Measurements from ENCODE around the gene GLIS2.

GLIS2 gene

GRCh38 chr16:4354512-4355409 is 38.9 kb downstream of the GLIS2 start:
- no peak for DNase-seq

DNA sequence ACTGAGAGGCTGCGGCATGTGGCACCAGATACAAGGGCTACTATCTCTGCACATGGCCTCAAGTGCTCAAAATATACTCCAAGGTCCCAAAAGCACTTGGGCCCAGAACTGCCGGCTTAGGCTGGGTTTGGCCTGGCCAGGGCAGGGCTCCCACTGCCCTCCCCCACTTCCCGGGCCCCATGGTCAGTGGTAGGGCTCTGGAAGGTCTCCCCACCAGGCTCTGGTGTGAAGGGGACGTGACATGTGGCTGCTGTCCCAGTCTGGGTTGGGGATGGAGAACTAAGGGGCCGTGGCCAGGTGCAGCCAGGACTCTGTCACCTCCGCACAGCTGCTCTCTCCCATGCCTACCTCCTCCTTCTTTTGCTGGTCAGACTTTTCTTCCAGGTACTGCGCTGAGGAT is 41.0 kb downstream of the GLIS2 start:
- DNase-seq: no peak

DNA sequence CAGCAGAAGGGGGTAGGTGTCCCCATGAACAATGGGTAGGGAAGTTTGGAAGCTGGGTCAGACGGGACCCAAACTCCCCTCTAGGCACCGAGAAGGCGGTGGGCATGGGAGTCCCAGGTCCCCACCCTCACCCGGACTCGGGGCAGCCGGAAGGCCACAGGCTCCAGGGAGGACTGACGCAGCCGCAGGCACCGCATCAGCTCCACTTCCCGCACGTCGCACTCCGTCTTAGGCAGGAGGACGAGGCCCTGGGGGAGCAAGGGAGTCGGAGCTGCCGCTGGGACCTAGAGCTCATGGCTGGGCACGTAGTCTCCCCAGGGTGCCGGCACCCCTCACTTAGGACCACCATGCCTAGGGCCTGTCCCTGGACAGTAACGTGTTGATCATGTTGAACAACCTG is 42.4 kb downstream of the GLIS2 start:
- DNase-seq: no peak

GRCh38 chr16:4358831-4359561 is 43.1 kb downstream of the GLIS2 start:
- no peak for DNase-seq

DNA sequence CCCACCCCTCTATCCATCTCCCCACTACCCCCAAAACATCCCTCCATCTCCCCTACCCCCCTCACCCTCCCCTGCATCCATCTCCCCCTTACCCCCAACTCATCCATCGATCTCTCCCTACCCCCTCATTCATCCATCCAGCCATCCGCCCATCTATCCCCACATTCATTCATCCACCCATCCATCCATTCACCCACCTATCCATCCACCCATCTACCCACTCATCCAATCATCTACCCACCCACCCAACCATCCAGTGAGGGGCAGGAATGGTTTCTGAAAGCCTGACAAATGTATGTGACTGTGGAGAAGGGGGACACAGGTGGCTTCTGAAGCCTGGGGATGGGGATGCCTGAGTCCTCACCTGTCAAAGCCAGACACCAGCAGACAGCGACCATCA is 44.0 kb downstream of the GLIS2 start:
- no peak for DNase-seq

DNA sequence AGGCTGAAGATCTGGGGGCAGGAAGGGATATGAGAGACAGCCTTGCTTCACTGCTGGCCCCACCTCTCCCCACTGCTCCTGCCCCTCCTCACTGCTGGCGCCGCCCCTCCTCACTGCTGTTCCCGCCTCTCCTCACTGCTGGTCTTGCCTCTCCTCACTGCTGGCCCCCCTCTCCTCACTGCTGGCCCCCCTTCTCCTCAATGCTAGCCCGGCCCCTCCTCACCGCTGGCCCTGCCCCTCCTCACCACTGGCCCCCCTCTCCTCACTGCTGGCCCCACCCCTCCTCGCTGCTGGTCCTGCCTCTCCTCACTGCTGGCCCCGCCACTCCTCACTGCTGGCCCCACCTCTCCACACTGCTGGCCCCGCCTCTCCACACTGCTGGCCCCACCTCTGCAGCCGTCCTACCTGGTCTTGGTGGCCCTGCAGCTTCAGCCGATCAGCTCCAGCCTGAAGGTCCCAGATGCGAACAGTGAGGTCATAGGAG is 44.7 kb downstream of the GLIS2 start:
- DNase-seq: no peak

GRCh38 chr16:4361033-4361943 is 45.4 kb downstream of the GLIS2 start:
- no peak for DNase-seq

GRCh38 chr16:4361944-4362311 is 46.1 kb downstream of the GLIS2 start:
- DNase-seq: no peak

DNA sequence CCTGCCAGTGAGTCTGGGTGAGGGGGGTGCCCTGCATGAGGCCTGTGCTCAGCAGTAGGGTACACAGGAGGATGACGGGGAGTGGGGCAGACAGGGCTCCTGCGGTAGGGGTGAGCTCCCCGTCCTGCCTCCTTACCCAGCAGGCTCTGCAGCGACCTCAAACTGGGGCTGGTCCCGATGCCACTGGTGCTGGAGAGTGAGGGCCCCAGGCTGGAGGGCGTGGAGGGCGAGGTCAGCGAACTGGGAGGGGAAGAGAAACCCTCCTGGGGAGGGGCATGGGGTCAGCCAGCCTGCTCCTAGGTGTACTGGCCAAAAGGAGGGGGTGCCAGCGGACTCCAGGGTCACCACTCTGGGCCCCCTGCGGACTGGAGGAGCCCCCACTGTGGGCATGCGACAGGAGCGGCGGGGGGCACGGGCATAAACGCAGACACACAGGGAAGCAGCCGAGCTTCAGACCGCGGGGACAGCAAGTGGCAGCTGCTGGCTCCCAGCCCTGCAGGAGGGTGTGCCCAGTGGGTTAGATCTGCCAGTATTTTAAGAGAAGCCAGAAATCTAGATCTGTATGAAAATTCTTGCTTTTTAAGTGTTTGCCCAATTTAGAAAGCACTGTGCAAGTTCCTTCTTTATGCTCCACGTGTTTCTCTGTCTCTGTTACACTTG is 46.7 kb downstream of the GLIS2 start:
- DNase-seq: no peak

GRCh38 chr16:4364196-4365013 is 48.5 kb downstream of the GLIS2 start:
- DNase-seq: no peak

DNA sequence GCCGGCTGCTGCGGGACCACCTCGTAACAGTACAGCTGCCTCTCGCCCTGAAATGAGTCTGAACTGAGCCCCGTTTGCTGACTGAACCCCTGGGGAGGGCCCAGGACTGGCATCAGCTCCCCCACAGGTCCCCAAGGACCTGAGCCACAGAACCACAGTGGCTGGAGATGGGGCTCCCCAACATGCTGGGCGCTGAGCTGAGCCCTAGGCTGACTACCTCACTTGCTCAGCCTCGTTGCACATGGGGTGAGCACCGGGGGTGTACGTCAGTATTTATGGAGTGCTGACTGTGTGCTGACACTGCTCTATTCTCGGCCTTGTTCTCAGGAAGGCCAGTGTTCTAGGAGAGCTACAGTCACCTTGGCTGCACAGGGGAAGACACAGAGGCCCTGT is 49.1 kb downstream of the GLIS2 start:
- DNase-seq: no peak

DNA sequence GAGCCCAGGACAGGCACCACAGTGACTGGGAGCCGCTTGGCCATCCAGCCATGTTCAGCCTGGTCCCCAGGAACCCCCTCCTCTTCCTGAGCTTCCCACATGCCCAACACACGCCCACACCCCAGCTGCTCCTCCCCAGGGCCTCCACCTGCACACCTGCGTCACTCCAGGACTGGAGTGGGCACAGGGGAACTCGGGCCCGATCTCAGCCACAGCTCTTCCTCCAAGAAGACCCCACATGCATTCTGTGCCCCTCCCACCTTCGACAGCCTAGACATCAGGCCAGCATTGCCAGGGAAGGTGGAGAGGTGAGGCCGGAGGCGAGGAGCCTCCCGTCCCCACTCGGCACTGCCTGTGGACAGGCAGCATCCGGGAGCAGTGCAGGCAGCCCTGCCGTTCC is 49.7 kb downstream of the GLIS2 start:
- no peak for DNase-seq

DNA sequence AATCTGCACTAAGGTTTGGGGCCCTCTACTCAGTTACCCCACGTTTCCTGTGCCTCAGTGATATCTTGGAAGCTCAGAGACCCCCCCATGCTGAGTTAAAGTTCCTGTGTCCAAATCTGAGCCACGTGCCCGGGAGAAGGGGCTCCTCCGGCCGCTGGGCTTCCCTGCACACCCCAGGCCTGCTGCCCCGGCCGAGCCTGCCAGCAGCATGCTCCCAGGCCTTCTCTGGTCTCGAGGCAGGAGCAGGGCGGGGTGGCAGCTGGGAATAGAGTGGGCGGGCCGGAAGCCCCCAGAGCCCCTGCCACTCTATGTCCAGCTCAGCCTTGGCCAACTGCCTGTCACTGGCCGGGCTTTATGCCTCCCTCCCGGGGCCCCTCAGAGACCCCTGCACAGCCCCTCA is 50.1 kb downstream of the GLIS2 start:
- no peak for DNase-seq

DNA sequence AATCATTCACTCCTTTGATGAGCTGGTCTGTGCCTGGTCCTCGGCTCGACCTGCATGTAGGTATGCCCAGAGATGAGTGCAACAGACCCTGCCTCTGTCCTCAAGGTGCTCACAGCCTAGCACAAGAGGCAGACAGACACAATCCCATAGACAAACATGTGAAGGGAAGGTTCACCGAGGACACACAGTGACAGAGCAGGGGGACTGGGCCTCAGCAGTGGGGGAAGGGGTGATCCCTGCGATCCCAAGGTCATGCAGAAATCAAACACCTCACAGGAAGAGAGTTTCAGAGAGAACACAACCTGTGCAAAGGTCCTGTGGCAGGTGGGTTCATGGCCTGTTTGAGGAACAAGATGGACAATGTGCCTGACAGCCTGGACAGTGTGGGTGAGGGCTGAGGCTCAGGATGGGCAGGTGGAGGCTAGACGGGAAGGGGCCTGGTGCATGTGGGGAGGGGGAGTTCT is 51.6 kb downstream of the GLIS2 start:
- DNase-seq: no peak

GRCh38 chr16:4369007-4369733 is 53.3 kb downstream of the GLIS2 start:
- DNase-seq: no peak

DNA sequence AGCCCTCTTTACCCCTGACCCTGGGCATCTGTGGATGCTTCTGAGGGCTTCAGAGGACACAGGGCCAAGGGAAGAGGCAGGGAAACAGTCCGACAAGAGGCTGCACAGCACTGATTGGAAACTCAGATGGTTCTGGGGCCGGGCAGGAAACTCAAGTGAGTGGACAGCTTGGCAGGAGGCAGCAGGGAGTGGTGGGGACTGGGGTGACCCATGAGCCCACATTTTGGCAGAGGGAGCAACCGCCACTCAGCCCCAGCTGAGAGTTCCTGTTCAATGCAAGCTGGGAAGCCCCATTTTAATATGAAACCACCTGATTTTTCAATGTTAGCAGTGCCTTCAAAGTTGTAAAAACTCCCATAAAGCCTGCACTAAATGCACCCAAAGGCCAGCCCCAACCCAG is 54.3 kb downstream of the GLIS2 start:
- DNase-seq: no peak

DNA sequence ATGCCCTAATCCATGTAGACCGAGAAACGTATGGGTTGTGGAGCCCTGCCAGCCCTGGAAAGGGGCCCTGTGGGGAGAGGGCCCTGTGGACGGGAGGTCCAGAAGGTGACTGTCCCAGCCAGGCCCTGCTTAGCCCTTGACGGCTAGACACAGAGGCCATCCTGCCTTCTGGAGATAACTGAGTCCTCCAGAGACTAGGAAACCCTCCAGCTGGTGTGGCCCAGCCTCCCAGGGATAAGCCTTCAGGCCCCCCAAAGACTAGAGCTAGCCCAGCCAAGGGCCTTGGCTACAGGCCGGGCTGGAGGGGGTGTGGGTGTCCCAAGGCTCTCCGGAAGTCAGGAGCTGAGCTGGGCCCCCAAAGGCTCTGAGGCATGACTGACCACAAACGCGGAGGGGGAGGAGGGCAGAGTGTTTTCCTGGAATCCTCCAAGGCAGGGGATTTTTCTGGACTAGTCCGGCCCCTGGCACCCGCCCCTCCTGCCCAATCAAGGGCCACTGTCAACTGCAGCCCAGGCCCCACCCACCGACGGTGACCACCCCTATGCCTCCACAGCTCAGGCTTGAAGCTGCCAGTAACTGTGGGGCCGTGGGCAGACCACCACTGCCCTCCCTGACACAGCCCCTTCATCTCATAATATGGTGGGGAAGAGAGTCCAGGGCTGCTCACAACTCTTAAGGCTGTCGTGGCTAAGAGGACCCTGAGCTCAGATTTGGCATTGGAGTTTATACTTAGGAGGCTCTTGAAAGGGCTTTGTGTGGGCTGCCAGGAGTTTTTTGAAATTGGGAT is 54.9 kb downstream of the GLIS2 start:
- no peak for DNase-seq

DNA sequence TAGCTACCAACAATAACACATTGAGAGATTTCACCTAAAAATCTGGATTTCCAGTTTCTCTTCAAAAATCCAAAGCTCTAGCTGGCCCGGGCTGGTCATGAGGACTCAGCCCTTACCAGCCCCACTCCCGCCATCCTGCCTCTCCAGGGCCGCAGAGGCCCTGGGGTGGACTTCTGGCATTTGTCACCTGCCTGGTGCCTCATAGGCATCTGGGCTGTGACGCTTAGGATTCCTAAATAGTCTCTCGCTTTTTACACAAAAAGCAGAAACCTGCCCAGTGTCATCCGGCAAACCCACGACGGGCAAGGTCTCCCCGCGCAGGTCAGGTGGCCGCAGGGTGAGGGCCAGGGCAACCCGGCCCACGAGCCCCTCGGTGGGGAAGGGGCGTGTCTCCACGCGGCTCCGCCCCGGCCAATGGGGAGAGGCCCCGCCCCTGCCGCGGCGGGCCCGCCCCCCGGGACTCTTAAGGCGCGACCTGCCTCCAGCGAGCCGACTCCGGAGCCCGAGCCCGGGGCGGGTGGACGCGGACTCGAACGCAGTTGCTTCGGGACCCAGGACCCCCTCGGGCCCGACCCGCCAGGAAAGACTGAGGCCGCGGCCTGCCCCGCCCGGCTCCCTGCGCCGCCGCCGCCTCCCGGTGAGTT is 55.6 kb downstream of the GLIS2 start, which contains the start of gene VASN:
Gene VASN (plus strand): TSS at position 492 of the 644 bp plus-strand sequence. CDS start 9,030 bp downstream, outside the sequence.
- no peak for DNase-seq

DNA sequence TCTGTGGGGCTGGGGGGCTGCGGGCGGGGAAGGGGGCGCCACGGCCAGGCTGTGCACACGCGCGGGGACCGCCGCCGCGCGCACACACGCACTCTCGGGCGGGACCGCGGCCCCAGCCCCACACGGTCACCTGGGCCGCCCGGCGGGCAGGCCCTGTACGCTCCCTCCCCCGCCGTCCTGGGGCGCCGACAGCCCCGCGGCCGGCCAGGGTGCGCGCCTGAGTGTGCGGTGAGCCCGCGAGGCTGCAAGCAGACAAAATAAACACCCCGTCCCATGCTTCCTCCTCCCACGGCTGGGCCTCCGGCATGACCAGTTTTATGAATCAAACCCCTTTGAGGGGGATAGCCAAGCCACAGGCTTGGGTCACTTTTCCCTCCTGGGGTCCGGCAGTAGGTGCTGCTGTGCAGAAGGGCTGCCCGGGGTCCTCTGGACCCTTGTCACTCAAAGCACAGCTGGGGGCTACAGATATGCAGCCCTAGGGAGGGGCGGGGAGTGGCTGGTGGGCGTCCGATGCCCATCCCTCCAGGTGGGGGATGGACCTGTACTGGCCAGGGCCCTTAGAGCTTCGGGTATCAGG is 56.2 kb downstream of the GLIS2 start:
- DNase-seq: no peak
